UCSD-AML1 (cell line): ENCODE measurements around the gene NEURL1.

ENCODE experiments used
- DNase-seq: peaks from one replicate; lab custom pipeline; 2025; ENCODE audit not compliant: unreplicated experiment; lab: John Stamatoyannopoulos, UW

The NEURL1 gene

GRCh38 chr10:103493362-103493915 lies at the start of gene NEURL1:
Gene NEURL1, plus strand, starts transcription at chr10:103493705. Its CDS starts 683 bp downstream, at chr10:103494388.
- no peak for DNase-seq

- DNase-seq = no peak
Measured at GRCh38 chr10:103444478-103444877, 49.0 kb upstream of the NEURL1 start.

DNA sequence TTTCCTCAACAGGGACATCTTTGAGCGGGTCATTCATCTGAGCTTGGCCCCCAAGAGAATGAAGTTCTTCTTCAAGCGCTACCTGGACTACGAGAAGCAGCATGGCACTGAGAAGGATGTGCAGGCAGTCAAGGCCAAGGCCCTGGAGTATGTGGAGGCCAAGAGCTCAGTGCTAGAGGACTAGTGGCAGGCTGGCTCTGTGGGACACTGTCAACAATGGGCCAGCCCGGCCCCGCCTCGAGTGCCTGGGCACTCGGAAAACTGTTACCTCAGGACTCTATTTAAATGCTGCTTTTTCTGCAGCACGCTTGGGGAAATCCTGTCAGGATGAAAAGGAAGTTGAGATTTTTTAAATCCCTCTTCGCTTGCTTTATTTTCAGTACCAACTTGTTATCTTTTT lies 48.1 kb upstream of the NEURL1 start:
- no peak for DNase-seq

DNA sequence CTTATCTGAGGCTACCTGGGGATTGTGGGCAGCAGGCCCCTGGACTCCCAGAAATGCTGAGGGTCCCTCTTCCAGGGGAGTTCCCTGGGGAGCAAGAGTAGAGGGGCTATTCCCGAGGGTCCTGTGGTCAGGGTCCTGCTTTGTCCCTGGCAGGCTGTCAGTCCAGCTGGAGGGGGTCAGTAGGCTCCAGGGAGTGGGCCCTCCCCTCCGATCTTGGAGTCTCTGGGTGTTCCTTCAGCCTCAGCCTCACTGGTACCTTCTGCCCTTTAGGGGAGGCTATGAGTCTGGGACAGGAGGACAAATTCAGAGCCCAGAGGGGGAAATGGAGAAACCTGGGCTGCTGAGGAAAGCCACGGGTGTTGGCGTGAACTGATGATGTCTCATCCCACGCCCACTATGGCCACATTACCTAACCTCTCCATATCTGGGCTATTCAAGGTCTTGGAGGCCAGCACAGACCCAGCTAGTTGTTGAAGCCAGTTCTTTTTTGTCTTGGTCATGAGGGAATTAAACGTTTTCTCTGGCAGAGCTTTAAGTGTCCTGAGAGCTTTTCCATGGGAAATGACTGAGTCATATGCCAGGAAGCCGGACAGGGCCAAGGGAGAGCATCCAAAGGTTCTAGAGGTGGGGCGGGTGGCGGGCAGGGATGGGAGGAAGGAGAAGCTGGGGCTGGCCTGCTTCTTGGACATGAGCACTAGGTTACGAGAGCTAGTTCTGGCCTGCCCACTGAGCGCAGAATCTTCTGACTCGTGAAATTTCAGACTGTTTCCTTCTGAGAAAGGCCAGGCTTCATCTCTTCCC lies 47.5 kb upstream of the NEURL1 start:
- no peak for DNase-seq

- DNase-seq = no peak
Measured at GRCh38 chr10:103447187-103447586, 46.3 kb upstream of the NEURL1 start.

DNA sequence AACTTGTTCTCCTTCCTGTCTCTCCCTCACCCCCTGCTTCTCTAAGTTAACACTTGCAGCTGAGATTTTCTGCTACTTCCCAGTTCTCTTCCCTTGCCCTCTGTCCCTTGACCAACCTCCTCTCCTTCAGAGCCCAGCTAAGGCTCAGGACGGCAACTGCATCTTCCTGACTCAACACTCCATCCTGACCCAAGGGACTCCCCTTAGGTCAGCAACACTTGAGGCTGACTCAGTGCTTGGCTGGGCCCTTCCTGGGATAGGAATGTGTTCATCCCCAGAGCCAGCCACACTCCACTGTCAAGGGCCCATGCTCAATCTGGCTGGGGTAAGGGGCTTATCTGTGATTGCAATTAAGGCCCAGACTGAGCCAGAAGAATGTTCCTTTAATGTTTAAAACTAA lies 44.8 kb upstream of the NEURL1 start:
- no peak for DNase-seq

- no peak for DNase-seq
Measured at GRCh38 chr10:103449208-103450144, 44.0 kb upstream of the NEURL1 start.

DNA sequence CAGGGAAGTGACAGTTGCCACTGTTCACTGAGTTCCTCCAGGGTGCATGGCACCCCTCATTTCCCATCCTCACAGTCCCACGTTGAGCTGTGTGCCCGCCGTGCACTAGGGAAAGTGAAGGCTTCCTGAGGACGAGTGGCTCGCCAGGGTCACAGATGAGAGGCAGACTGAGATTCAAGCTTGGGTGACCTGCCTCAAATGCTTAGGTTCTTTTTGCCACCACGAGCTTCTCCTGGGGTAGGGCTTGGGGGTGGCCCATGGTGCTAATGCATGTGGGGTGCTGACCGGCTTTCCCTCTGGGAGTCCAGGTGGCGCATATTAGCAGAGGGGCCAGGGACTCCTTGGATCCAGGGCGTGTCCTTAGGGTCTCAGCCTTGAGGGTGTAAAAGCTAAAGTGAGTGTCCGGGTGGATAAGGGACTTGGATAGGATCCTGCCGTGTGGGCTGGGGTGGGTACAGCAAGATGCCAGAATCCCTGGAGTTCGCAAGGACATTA lies 43.3 kb upstream of the NEURL1 start:
- DNase-seq = no peak

GRCh38 chr10:103451091-103451813 lies 42.3 kb upstream of the NEURL1 start:
- peak; percentile 43 for DNase-seq

DNA sequence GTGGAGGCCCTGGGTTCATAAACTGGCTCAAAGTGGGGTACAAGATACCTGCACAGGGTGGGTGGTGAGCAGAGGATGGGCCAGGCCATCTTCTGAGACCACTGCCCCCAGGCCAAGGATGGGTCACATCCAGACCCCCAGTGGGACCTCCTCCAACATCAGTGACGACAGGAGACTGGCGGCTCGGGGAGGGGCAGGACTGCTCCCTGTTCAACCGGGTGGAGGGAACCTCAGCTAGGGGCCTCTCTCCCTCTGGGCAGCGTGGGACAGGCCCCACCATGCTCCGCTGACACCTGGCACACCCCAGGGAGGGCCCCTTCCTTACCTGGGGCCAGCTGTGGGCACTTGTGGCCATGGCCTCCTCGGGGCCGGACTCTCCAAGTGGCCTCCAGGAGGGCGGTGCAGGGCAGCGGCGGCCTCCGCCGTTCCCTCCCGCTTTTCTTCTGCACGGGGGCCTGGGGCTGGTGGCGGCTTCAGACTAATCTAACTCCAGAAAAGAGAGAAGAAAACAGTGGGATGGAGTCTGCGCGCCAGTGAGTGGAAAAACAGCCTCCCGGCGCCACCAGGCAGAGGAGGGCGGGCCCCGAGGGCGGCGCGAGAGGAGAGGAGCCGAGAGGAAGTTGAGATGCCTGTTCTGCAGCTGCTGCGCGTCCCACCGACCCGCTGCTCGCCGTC lies 41.5 kb upstream of the NEURL1 start, which contains the start of gene CALHM2:
Gene CALHM2 (minus strand): TSS at position 540 of the 675 bp plus-strand sequence. CDS start 2,429 bp downstream, outside the sequence.
- DNase-seq = peak; percentile 66

- DNase-seq = no peak
Measured at GRCh38 chr10:103452506-103453230, 40.8 kb upstream of the NEURL1 start.

GRCh38 chr10:103454026-103454425 lies 39.5 kb upstream of the NEURL1 start:
- no peak for DNase-seq

DNA sequence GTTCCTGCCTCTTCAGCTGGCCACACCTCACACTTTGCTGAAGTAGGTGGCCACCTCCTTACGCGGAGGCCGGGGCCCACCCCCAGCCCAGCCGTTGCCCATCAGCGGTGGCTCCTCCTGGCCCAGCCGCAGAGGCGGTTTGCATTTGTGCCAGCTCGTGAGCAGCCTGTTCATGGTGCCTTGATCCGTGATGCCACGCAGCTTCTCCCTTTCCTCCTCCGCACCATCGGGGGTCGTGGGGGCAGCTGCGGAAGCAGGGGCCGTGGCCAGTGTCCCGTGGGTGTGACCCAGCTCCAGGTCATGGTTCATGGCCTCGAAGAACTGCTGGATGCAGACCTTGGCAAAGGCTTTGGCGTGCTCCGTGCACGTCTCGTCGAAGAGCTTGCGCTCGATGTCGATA lies 38.3 kb upstream of the NEURL1 start:
- no peak for DNase-seq

GRCh38 chr10:103456074-103456660 lies 37.3 kb upstream of the NEURL1 start:
- no peak for DNase-seq

DNA sequence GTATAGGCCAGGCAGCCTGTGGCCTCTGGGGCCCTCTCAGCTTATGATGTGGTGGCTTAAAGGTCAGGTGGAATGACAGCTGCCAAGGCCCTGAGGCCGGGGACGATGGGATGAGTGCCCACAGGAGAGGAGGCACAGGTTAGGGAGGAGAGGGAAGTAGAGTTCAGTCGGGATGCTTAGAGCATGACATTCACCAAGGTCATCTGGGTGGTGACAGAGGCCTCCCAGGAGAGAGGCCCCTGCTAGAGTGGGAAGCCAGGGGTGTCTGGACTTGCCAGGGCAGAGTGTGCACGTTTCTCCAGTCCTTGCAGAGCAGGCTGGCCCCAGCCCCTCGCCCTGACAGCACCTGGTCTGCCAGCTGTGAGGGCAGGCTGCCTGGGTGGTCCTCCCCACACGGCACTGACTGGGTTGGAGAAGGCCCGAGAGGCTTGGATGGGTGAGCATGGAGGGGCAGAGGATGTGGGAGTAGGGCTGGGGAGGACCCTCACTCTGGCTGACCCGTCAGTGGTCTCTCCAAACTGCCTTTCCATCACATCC lies 36.3 kb upstream of the NEURL1 start:
- no peak for DNase-seq

DNA sequence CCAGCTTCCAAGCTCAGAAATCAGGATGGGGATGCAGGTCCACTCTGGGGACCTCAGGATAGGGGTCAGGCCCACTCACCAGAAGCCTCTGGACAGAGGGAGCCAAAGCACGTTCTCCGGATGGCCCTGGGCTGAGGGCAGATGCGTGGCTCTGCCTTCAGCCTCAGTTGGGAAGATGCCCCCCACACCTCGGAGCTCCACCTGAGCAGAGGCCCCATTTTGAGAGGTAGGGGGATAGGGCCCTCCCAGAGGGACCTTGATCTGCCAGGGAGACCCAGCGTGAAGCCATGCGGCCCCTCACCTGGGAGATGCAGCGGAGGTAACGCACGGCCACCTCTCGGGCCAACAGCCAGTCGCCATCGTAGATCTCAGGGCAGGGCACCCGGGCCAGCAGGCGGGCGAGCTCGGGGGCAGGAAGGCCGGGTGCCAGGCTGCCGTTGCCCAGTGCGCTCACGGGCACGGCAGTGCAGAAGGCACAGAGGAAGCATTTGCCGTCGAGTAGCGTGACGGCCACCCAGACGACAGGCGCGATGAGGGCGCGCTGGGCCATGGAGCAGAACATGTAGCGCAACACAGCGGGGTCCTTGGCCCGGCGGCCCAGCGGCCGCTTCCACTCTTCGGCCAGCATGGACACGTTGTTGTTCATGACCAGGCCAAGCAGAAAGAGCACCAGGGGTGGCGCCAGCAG lies 35.5 kb upstream of the NEURL1 start:
- DNase-seq = no peak

- DNase-seq = no peak
Measured at GRCh38 chr10:103458720-103459119, 34.8 kb upstream of the NEURL1 start, which contains the start of gene CALHM1. Gene CALHM1, minus strand, starts transcription at chr10:103458900. Its CDS starts 149 bp downstream, at chr10:103458751.

DNA sequence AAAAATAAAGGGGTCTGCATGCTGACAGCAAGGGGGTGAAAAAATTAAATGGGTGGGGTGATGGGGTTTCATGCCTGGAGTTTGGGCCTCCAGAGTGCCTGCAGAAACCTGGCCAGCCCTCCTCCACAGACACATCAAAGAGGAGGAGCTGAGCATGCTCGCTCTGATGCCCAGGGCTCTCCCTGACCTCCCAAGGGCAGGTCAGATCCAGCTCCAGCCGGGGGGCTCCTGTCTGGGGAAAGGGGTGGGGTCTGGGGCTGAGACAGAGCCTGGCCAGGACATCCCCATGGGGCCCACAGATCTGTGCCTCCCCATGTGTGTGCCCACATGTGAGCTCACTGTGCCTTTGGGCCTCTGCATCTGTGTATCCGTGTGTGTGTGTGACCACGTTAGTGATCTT lies 33.9 kb upstream of the NEURL1 start:
- DNase-seq = no peak
